Esophagus muscularis mucosa (tissue), 3 donors: Measurements from ENCODE around the gene MZF1.

Source experiments
- CTCF ChIP-seq, 3 experiments: fragments of 200-600 bp in 2 of 3; fragments of 450-650 bp in 1 of 3; sonication (generic) in 2 of 3; IDR thresholded peaks; one replicate each; pipeline ENCODE4 v1.5.1; 2017 to 2019; ENCODE audit warnings: antibody characterized with exemption in 3 of 3, mild to moderate bottlenecking in 2 of 3, moderate library complexity in 1 of 3
- EP300 ChIP-seq: sonication (generic); formaldehyde crosslinking; IDR thresholded peaks from one replicate; pipeline ENCODE4 v1.6.1; 2017; ENCODE audit warnings: antibody characterized with exemption

- no peak for TF ChIP-seq CTCF (IDR thresholded peaks at IDR 0.05)
- no peak for TF ChIP-seq EP300
These were observed 54.1 kb downstream of the MZF1 start for GRCh38 chr19:58519087-58519354.
